A673 (cell line): ENCODE measurements around the gene IGFBP4. TPM values are rescaled to one million over a fixed set of nuclear protein-coding genes. Genes with fewer than 3 reads are reported as not detected.

Source experiments
- BruUV-seq: library from RNA; stranded (reverse); fragments of 400-500 nt; replicated peaks from 2 replicates; lab custom pipeline; 2021; lab: Mats Ljungman, UMichigan
- CTCF ChIA-PET: fragments of 300-600 bp; sonication (Branson Sonifier 250); formaldehyde crosslinking; loops from one replicate; lab custom pipeline; 2022; ENCODE audit warnings: antibody characterized with exemption; lab: Charles Lee
- POLR2A ChIA-PET: fragments of 300-600 bp; sonication (Branson Sonifier 250); formaldehyde crosslinking; loops from one replicate; lab custom pipeline; 2022; ENCODE audit warnings: antibody characterized with exemption; ENCODE audit not compliant: low non-redundant PET; lab: Charles Lee
- DNase-seq: peaks from one replicate; pipeline ENCODE4 v3.0.0-alpha.2; 2015; ENCODE audit warnings: low spot score
- H3K27ac ChIP-seq: fragments of 200-600 bp; sonication (generic); 2 replicates; pipeline ENCODE4 v1.5.1; 2016; ENCODE audit warnings: mixed run types, low read depth, mild to moderate bottlenecking, mixed read lengths, antibody characterized with exemption, low read length; ENCODE audit not compliant: poor library complexity, severe bottlenecking
- H3K27me3 ChIP-seq: fragments of 200-600 bp; sonication (generic); replicated peaks from 2 replicates; pipeline ENCODE4 v1.6.1; 2017; ENCODE audit warnings: mixed run types, low read depth, mild to moderate bottlenecking, mixed read lengths, antibody characterized with exemption, low read length; ENCODE audit not compliant: insufficient read depth, poor library complexity
- H3K36me3 ChIP-seq: fragments of 200-600 bp; sonication (generic); 2 replicates; pipeline ENCODE4 v1.6.1; 2016; ENCODE audit warnings: mixed run types, mild to moderate bottlenecking, mixed read lengths, antibody characterized with exemption, low read length; ENCODE audit not compliant: insufficient read depth, poor library complexity, severe bottlenecking
- H3K4me1 ChIP-seq: fragments of 200-600 bp; sonication (generic); 2 replicates; pipeline ENCODE4 v1.6.1; 2017; ENCODE audit warnings: mixed run types, mild to moderate bottlenecking, mixed read lengths, antibody characterized with exemption, low read length; ENCODE audit not compliant: insufficient read depth, poor library complexity, severe bottlenecking
- H3K4me3 ChIP-seq: fragments of 200-600 bp; sonication (generic); 2 replicates; pipeline ENCODE4 v1.5.1; 2016; ENCODE audit warnings: low read depth, mixed run types, mild to moderate bottlenecking, mixed read lengths, low read length; ENCODE audit not compliant: poor library complexity, severe bottlenecking
- H3K9me3 ChIP-seq: fragments of 200-600 bp; sonication (generic); 2 replicates; pipeline ENCODE4 v1.6.1; 2016; ENCODE audit warnings: mixed run types, low read depth, mild to moderate bottlenecking, mixed read lengths, antibody characterized with exemption, low read length; ENCODE audit not compliant: poor library complexity, severe bottlenecking
- CTCF ChIP-seq: fragments of 300-800, 200-600 bp; sonication (generic); conservative IDR thresholded peaks from 2 replicates; pipeline ENCODE4 v1.5.1; 2017; ENCODE audit warnings: low read depth, mild to moderate bottlenecking, antibody characterized with exemption, low read length, moderate library complexity, mixed read lengths
- EZH2 ChIP-seq: fragments of 200-600 bp; sonication (generic); IDR thresholded peaks from 2 replicates; pipeline ENCODE4 v1.6.1; 2017; ENCODE audit warnings: borderline replicate concordance, low read depth, mild to moderate bottlenecking, mixed read lengths, antibody characterized with exemption, low read length; ENCODE audit not compliant: poor library complexity, severe bottlenecking
- intact Hi-C: fragments of 100-400 bp; cut with micrococcal nuclease; formaldehyde crosslinking; loops from one replicate; pipeline ENCODE4 v1.10.0; 2022; ENCODE audit not compliant: unreplicated experiment
- total RNA-seq: library from RNA; stranded (reverse); gene quantifications from 2 replicates; pipeline ENCODE4 v1.2.3, GENCODE V29; 2021

Gene IGFBP4
- total RNA-seq, 1 experiment from 2014 or later = 4.8 TPM

GRCh38 chr17:40490982-40491381 lies 47.7 kb downstream of the IGFBP4 start:
- ChIA-PET CTCF (no interaction called here), POLR2A (no interaction called here)
- H3K4me3 ChIP-seq = no peak overlapping the region
- TF ChIP-seq EZH2 (no peak), CTCF (no peak)
- intact Hi-C loops = no loop called here
- no peaks in the 10 kb centered on the region for H3K4me1 ChIP-seq
- H3K27ac ChIP-seq = no peak overlapping the region
- no peaks in the 10 kb centered on the region for H3K9me3 ChIP-seq
- no TSS peak for BruUV-seq
- no peaks in the 10 kb centered on the region for H3K27me3 ChIP-seq
- no peak for DNase-seq
- H3K36me3 ChIP-seq = no peaks in the 10 kb centered on the region

- no peak overlapping the region for H3K4me3 ChIP-seq
- ChIA-PET POLR2A (no interaction called here), CTCF (no interaction called here)
- no peak for DNase-seq
- BruUV-seq = no TSS peak
- TF ChIP-seq CTCF (no peak), EZH2 (no peak)
- H3K27me3 ChIP-seq = no peaks in the 10 kb centered on the region
- no peaks in the 10 kb centered on the region for H3K9me3 ChIP-seq
- no peaks in the 10 kb centered on the region for H3K36me3 ChIP-seq
- no peaks in the 10 kb centered on the region for H3K4me1 ChIP-seq
- no peak overlapping the region for H3K27ac ChIP-seq
- intact Hi-C loops = no loop called here
These were observed 48.2 kb downstream of the IGFBP4 start for GRCh38 chr17:40491486-40491885.

- Histone ChIP-seq H3K27me3 (no peaks in the 10 kb centered on the region), H3K27ac (no peak overlapping the region), H3K4me1 (no peaks in the 10 kb centered on the region), H3K36me3 (no peaks in the 10 kb centered on the region), H3K9me3 (no peaks in the 10 kb centered on the region), H3K4me3 (no peak overlapping the region)
- no peak for DNase-seq
- intact Hi-C loops = no loop called here
- ChIA-PET CTCF (interaction anchor here (1.3 kb wide), 1 partner anchor 40 kb away, joined by 5 read pairs; no protein-coding TSS in a partner anchor), POLR2A (no interaction called here)
- no TSS peak for BruUV-seq
- TF ChIP-seq EZH2 (no peak), CTCF (no peak)
These were observed 50.4 kb downstream of the IGFBP4 start for GRCh38 chr17:40493697-40494096.
